Esophagus squamous epithelium (tissue), 4 donors: Measurements from ENCODE around the gene DNAJC4.

Experiments
- CTCF ChIP-seq, 6 experiments: fragments of 450-650 bp in 4 of 6; fragments of 200-600 bp in 2 of 6; sonication (generic) in 2 of 6; IDR thresholded peaks; one replicate each; pipeline ENCODE4 v1.5.1; 2016 to 2019; ENCODE audit warnings: antibody characterized with exemption in 6 of 6, mild to moderate bottlenecking in 4 of 6, moderate library complexity in 4 of 6
- POLR2A ChIP-seq, 4 donors: fragments of 450-650 bp; IDR thresholded peaks; one replicate each; pipeline ENCODE4 v1.6.1; 2017; ENCODE audit warnings: antibody characterized with exemption in 4 of 4, mild to moderate bottlenecking in 4 of 4, moderate library complexity in 3 of 4

GRCh38 chr11:64180891-64181290 lies 49.5 kb upstream of the DNAJC4 start:
- TF ChIP-seq CTCF (IDR thresholded peaks at IDR 0.05) = no peak
- no peak for TF ChIP-seq POLR2A (IDR thresholded peaks at IDR 0.05)
